ENCODE measurements around the gene PLXNA2. TPM values are rescaled to one million over a fixed set of nuclear protein-coding genes. Genes with fewer than 3 reads are reported as not detected.

The PLXNA2 gene
- total and polyA plus RNA-seq, 5 donors from 2014 or later: 0.02 to 0.62 (median 0.16) TPM; not detected in 2

GRCh38 chr1:208237241-208237640 is 6.9 kb downstream of the PLXNA2 start:
- ATAC-seq (ENCODE audit: low read depth in 2 of 2): no peak
- Histone ChIP-seq H3K9me3 (ENCODE audit: control insufficient read depth in 2 of 2, low read length in 2 of 2) (no peaks in the 10 kb centered on the region), H3K36me3 (ENCODE audit: control insufficient read depth, insufficient read depth, low read length) (no peaks in the 10 kb centered on the region), H3K4me3 (ENCODE audit: low read depth, low read length) (no peak overlapping the region), H3K27ac (ENCODE audit: insufficient read depth, low read length, poor library complexity, severe bottlenecking) (no peak overlapping the region), H3K4me1 (ENCODE audit: control insufficient read depth, insufficient read depth, low read length, poor library complexity, severe bottlenecking) (no peaks in the 10 kb centered on the region), H3K27me3 (ENCODE audit: control insufficient read depth, insufficient read depth, low read length) (peaks cover 25% of the 10 kb centered on the region)
- Mint-ChIP-seq H3K9me3 (no peaks in the 10 kb centered on the region), H3K27ac (no peak overlapping the region), H3K27me3 (peaks cover 70% of the 10 kb centered on the region), H3K36me3 (peaks cover 4% of the 10 kb centered on the region), H3K4me3 (no peak overlapping the region), H3K4me1 (peaks cover 0 to 22% (median 6%) of the 10 kb centered on the region in 4 donors)
- DNase-seq: no peak

- H3K4me1 ChIP-seq (ENCODE audit: control insufficient read depth, insufficient read depth, low read length, poor library complexity, severe bottlenecking): no peaks in the 10 kb centered on the region
- DNase-seq (peak in 1 of 3 donors; percentile 34), ATAC-seq (ENCODE audit: low read depth in 2 of 2) (no peak)
- H3K4me3 ChIP-seq (ENCODE audit: low read depth, low read length): no peak overlapping the region
- peaks cover 19% of the 10 kb centered on the region for H3K27me3 ChIP-seq (ENCODE audit: control insufficient read depth, insufficient read depth, low read length)
- H3K4me1 Mint-ChIP-seq: peaks cover 0 to 19% (median 6%) of the 10 kb centered on the region in 4 donors
- no peaks in the 10 kb centered on the region for H3K36me3 ChIP-seq (ENCODE audit: control insufficient read depth, insufficient read depth, low read length)
- no peaks in the 10 kb centered on the region for H3K9me3 Mint-ChIP-seq
- peaks cover 4% of the 10 kb centered on the region for H3K36me3 Mint-ChIP-seq
- no peaks in the 10 kb centered on the region for H3K9me3 ChIP-seq (ENCODE audit: control insufficient read depth in 2 of 2, low read length in 2 of 2)
- no peak overlapping the region for H3K27ac ChIP-seq (ENCODE audit: insufficient read depth, low read length, poor library complexity, severe bottlenecking)
- peak overlapping the region in 1 of 4 donors; percentile 64 for H3K4me3 Mint-ChIP-seq
- peaks cover 59% of the 10 kb centered on the region for H3K27me3 Mint-ChIP-seq
- peak overlapping the region in 2 of 3 donors; percentile 0 to 17 for H3K27ac Mint-ChIP-seq
Measured at GRCh38 chr1:208235982-208236761, 8.0 kb downstream of the PLXNA2 start.

GRCh38 chr1:208235356-208235981 is 8.7 kb downstream of the PLXNA2 start:
- Mint-ChIP-seq H3K36me3 (peaks cover 4% of the 10 kb centered on the region), H3K4me1 (peaks cover 0 to 19% (median 6%) of the 10 kb centered on the region in 4 donors), H3K27me3 (peaks cover 52% of the 10 kb centered on the region), H3K27ac (no peak overlapping the region), H3K4me3 (no peak overlapping the region), H3K9me3 (no peaks in the 10 kb centered on the region)
- ATAC-seq (ENCODE audit: low read depth in 2 of 2) (no peak), DNase-seq (no peak)
- Histone ChIP-seq H3K27me3 (ENCODE audit: control insufficient read depth, insufficient read depth, low read length) (peaks cover 17% of the 10 kb centered on the region), H3K4me1 (ENCODE audit: control insufficient read depth, insufficient read depth, low read length, poor library complexity, severe bottlenecking) (no peaks in the 10 kb centered on the region), H3K9me3 (ENCODE audit: control insufficient read depth in 2 of 2, low read length in 2 of 2) (no peaks in the 10 kb centered on the region), H3K27ac (ENCODE audit: insufficient read depth, low read length, poor library complexity, severe bottlenecking) (no peak overlapping the region), H3K4me3 (ENCODE audit: low read depth, low read length) (no peak overlapping the region), H3K36me3 (ENCODE audit: control insufficient read depth, insufficient read depth, low read length) (no peaks in the 10 kb centered on the region)

GRCh38 chr1:208234721-208235120 is 9.5 kb downstream of the PLXNA2 start:
- H3K4me1 ChIP-seq (ENCODE audit: control insufficient read depth, insufficient read depth, low read length, poor library complexity, severe bottlenecking): no peaks in the 10 kb centered on the region
- no peak for DNase-seq
- no peak overlapping the region for H3K4me3 ChIP-seq (ENCODE audit: low read depth, low read length)
- peaks cover 0 to 19% (median 6%) of the 10 kb centered on the region in 4 donors for H3K4me1 Mint-ChIP-seq
- H3K27me3 ChIP-seq (ENCODE audit: control insufficient read depth, insufficient read depth, low read length): peaks cover 14% of the 10 kb centered on the region
- no peak overlapping the region for H3K4me3 Mint-ChIP-seq
- ATAC-seq (ENCODE audit: low read depth in 2 of 2): no peak
- no peaks in the 10 kb centered on the region for H3K36me3 ChIP-seq (ENCODE audit: control insufficient read depth, insufficient read depth, low read length)
- H3K27ac ChIP-seq (ENCODE audit: insufficient read depth, low read length, poor library complexity, severe bottlenecking): no peak overlapping the region
- no peak overlapping the region for H3K27ac Mint-ChIP-seq
- no peaks in the 10 kb centered on the region for H3K9me3 Mint-ChIP-seq
- H3K9me3 ChIP-seq (ENCODE audit: control insufficient read depth in 2 of 2, low read length in 2 of 2): no peaks in the 10 kb centered on the region
- peaks cover 4% of the 10 kb centered on the region for H3K36me3 Mint-ChIP-seq
- peaks cover 45% of the 10 kb centered on the region for H3K27me3 Mint-ChIP-seq

- Mint-ChIP-seq H3K9me3 (no peaks in the 10 kb centered on the region), H3K4me3 (no peak overlapping the region), H3K27ac (peak overlapping the region in 1 of 3 donors; percentile 60), H3K27me3 (peaks cover 37% of the 10 kb centered on the region), H3K36me3 (peaks cover 4% of the 10 kb centered on the region), H3K4me1 (peaks cover 0 to 19% (median 4%) of the 10 kb centered on the region in 4 donors)
- Histone ChIP-seq H3K36me3 (ENCODE audit: control insufficient read depth, insufficient read depth, low read length) (no peaks in the 10 kb centered on the region), H3K27me3 (ENCODE audit: control insufficient read depth, insufficient read depth, low read length) (peaks cover 13% of the 10 kb centered on the region), H3K4me1 (ENCODE audit: control insufficient read depth, insufficient read depth, low read length, poor library complexity, severe bottlenecking) (no peaks in the 10 kb centered on the region), H3K4me3 (ENCODE audit: low read depth, low read length) (no peak overlapping the region), H3K27ac (ENCODE audit: insufficient read depth, low read length, poor library complexity, severe bottlenecking) (no peak overlapping the region), H3K9me3 (ENCODE audit: control insufficient read depth in 2 of 2, low read length in 2 of 2) (no peaks in the 10 kb centered on the region)
- DNase-seq (no peak), ATAC-seq (ENCODE audit: low read depth in 2 of 2) (no peak)
Measured at GRCh38 chr1:208233978-208234377, 10.2 kb downstream of the PLXNA2 start.

- no peaks in the 10 kb centered on the region for H3K36me3 ChIP-seq (ENCODE audit: control insufficient read depth, insufficient read depth, low read length)
- no peak overlapping the region for H3K4me3 ChIP-seq (ENCODE audit: low read depth, low read length)
- Mint-ChIP-seq H3K27me3 (peaks cover 38% of the 10 kb centered on the region), H3K9me3 (no peaks in the 10 kb centered on the region), H3K27ac (peak overlapping the region in 1 of 3 donors; percentile 60), H3K36me3 (peaks cover 4% of the 10 kb centered on the region), H3K4me1 (peaks cover 0 to 19% (median 4%) of the 10 kb centered on the region in 4 donors), H3K4me3 (no peak overlapping the region)
- no peaks in the 10 kb centered on the region for H3K4me1 ChIP-seq (ENCODE audit: control insufficient read depth, insufficient read depth, low read length, poor library complexity, severe bottlenecking)
- H3K9me3 ChIP-seq (ENCODE audit: control insufficient read depth in 2 of 2, low read length in 2 of 2): no peaks in the 10 kb centered on the region
- no peak for ATAC-seq (ENCODE audit: low read depth in 2 of 2)
- no peak for DNase-seq
- H3K27me3 ChIP-seq (ENCODE audit: control insufficient read depth, insufficient read depth, low read length): peaks cover 13% of the 10 kb centered on the region
- H3K27ac ChIP-seq (ENCODE audit: insufficient read depth, low read length, poor library complexity, severe bottlenecking): no peak overlapping the region
Measured at GRCh38 chr1:208233546-208233945, 10.6 kb downstream of the PLXNA2 start.

- DNase-seq (no peak), ATAC-seq (ENCODE audit: low read depth in 2 of 2) (no peak)
- Histone ChIP-seq H3K36me3 (ENCODE audit: control insufficient read depth, insufficient read depth, low read length) (no peaks in the 10 kb centered on the region), H3K9me3 (ENCODE audit: control insufficient read depth in 2 of 2, low read length in 2 of 2) (no peaks in the 10 kb centered on the region), H3K4me1 (ENCODE audit: control insufficient read depth, insufficient read depth, low read length, poor library complexity, severe bottlenecking) (no peaks in the 10 kb centered on the region), H3K27me3 (ENCODE audit: control insufficient read depth, insufficient read depth, low read length) (peaks cover 12% of the 10 kb centered on the region), H3K4me3 (ENCODE audit: low read depth, low read length) (no peak overlapping the region), H3K27ac (ENCODE audit: insufficient read depth, low read length, poor library complexity, severe bottlenecking) (no peak overlapping the region)
- H3K36me3 Mint-ChIP-seq: peaks cover 4% of the 10 kb centered on the region
- peaks cover 36% of the 10 kb centered on the region for H3K27me3 Mint-ChIP-seq
- H3K27ac Mint-ChIP-seq: no peak overlapping the region
- H3K4me1 Mint-ChIP-seq: peaks cover 0 to 19% (median 4%) of the 10 kb centered on the region in 4 donors
- no peaks in the 10 kb centered on the region for H3K9me3 Mint-ChIP-seq
- H3K4me3 Mint-ChIP-seq: no peak overlapping the region
Measured at GRCh38 chr1:208232662-208233038, 11.5 kb downstream of the PLXNA2 start.

Data from CD4-positive, CD25-positive, alpha-beta regulatory T cell (primary cell).